DND-41 (cell line): ENCODE measurements around the gene LIF.
A peak's percentile ranks its signal among the peaks of the same experiment; 100 is the strongest.

ENCODE experiments used
- ATAC-seq: fragments of 200-7000 bp; cut with Tn5 transposase; 3 replicates; pipeline ENCODE4 v1.9.1; 2021; ENCODE audit warnings: low read depth; ENCODE audit not compliant: insufficient read depth
- DNase-seq: peaks from one replicate; pipeline ENCODE4 v3.0.0-alpha.2; 2020
- H2AFZ ChIP-seq: 2 replicates; pipeline ENCODE4 v1.6.0; 2012; ENCODE audit warnings: low read depth, low read length
- H3K27ac ChIP-seq: 2 replicates; pipeline ENCODE4 v1.5.1; 2012; ENCODE audit warnings: low read length, inconsistent platforms
- H3K27me3 ChIP-seq: fragments of 200-600 bp; sonication (generic); 2 replicates; pipeline ENCODE4 v1.6.0; 2012; ENCODE audit warnings: low read length, mild to moderate bottlenecking, inconsistent platforms; ENCODE audit not compliant: insufficient read depth, poor library complexity
- H3K36me3 ChIP-seq: 2 replicates; pipeline ENCODE4 v1.5.1; 2012; ENCODE audit warnings: low read length, inconsistent platforms; ENCODE audit not compliant: insufficient read depth
- H3K4me1 ChIP-seq: 2 replicates; pipeline ENCODE4 v1.5.1; 2012; ENCODE audit warnings: mild to moderate bottlenecking, low read length; ENCODE audit not compliant: insufficient read depth
- H3K4me2 ChIP-seq: 2 replicates; pipeline ENCODE4 v1.6.0; 2012; ENCODE audit warnings: mild to moderate bottlenecking, moderate library complexity, low read length, inconsistent platforms; ENCODE audit not compliant: insufficient read depth
- H3K4me3 ChIP-seq, 2 experiments: fragments of 200-600 bp in 1 of 2; shearing (Covaris generic) in 1 of 2; 2 replicates each; pipeline ENCODE4 v1.5.1; 2012 to 2016; ENCODE audit warnings: inconsistent platforms in 2 of 2, low read length in 2 of 2, mild to moderate bottlenecking in 2 of 2, low read depth in 1 of 2, moderate library complexity in 1 of 2
- H3K79me2 ChIP-seq: 2 replicates; pipeline ENCODE4 v1.6.0; 2012; ENCODE audit warnings: low read length, inconsistent platforms; ENCODE audit not compliant: insufficient read depth
- H3K9ac ChIP-seq: 2 replicates; pipeline ENCODE4 v1.6.0; 2012; ENCODE audit warnings: low read depth, mild to moderate bottlenecking, inconsistent platforms, low read length, moderate library complexity
- H3K9me3 ChIP-seq: 2 replicates; pipeline ENCODE4 v1.5.1; 2012; ENCODE audit warnings: low read length, moderate library complexity, mild to moderate bottlenecking, inconsistent platforms; ENCODE audit not compliant: insufficient read depth, severe bottlenecking
- H4K20me1 ChIP-seq: 2 replicates; pipeline ENCODE4 v1.6.0; 2012; ENCODE audit warnings: low read length; ENCODE audit not compliant: insufficient read depth
- CTCF ChIP-seq: IDR thresholded peaks from 2 replicates; pipeline ENCODE4 v1.5.1; 2012; ENCODE audit warnings: borderline replicate concordance, low read length, moderate library complexity, mild to moderate bottlenecking; ENCODE audit not compliant: poor library complexity, severe bottlenecking; ENCODE audit errors: extremely low read depth
- EZH2 ChIP-seq: IDR thresholded peaks from 3 replicates; pipeline ENCODE4 v1.6.1; 2012; ENCODE audit warnings: borderline replicate concordance, low read depth, mild to moderate bottlenecking, moderate library complexity, low read length, inconsistent platforms; ENCODE audit not compliant: severe bottlenecking

LIF gene

GRCh38 chr22:30198921-30199320, 47.6 kb downstream of the LIF start:
- Histone ChIP-seq H3K36me3 (no peaks in the 10 kb centered on the region), H3K9me3 (no peaks in the 10 kb centered on the region), H3K79me2 (no peaks in the 10 kb centered on the region), H4K20me1 (no peaks in the 10 kb centered on the region), H2AFZ (no peak overlapping the region; the same call in 1 of the 2 replicates), H3K4me3 (no peak overlapping the region), H3K4me1 (peaks cover 22% of the 10 kb centered on the region), H3K27me3 (no peaks in the 10 kb centered on the region), H3K4me2 (no peak overlapping the region), H3K27ac (no peak overlapping the region), H3K9ac (no peak overlapping the region)
- TF ChIP-seq CTCF: no peak
- TF ChIP-seq EZH2: no peak
- no peak for DNase-seq
- no peak for ATAC-seq

GRCh38 chr22:30198152-30198825, 48.3 kb downstream of the LIF start:
- Histone ChIP-seq H3K27ac (no peak overlapping the region), H2AFZ (no peak overlapping the region)

GRCh38 chr22:30197389-30197788, 49.2 kb downstream of the LIF start:
- no peak for ATAC-seq
- Histone ChIP-seq H3K9me3 (no peaks in the 10 kb centered on the region), H3K27ac (peak overlapping the region; percentile 58), H3K4me3 (no peak overlapping the region), H2AFZ (no peak overlapping the region), H4K20me1 (no peaks in the 10 kb centered on the region), H3K27me3 (no peaks in the 10 kb centered on the region), H3K9ac (peak overlapping the region; percentile 22; the same call in 1 of the 2 replicates), H3K4me1 (peaks cover 25% of the 10 kb centered on the region), H3K4me2 (no peak overlapping the region), H3K36me3 (no peaks in the 10 kb centered on the region), H3K79me2 (no peaks in the 10 kb centered on the region)
- no peak for DNase-seq
- TF ChIP-seq EZH2 (no peak), CTCF (no peak)

More at GRCh38 chr22:30198152-30198825, 48.3 kb downstream of the LIF start:
- H3K9me3 ChIP-seq: no peaks in the 10 kb centered on the region
- no peak for TF ChIP-seq CTCF
- TF ChIP-seq EZH2: no peak
- ATAC-seq (no peak), DNase-seq (peak; percentile 0)
- peaks cover 22% of the 10 kb centered on the region for H3K4me1 ChIP-seq
- no peaks in the 10 kb centered on the region for H3K79me2 ChIP-seq
- H3K27me3 ChIP-seq: no peaks in the 10 kb centered on the region
- H3K9ac ChIP-seq: no peak overlapping the region
- no peak overlapping the region for H3K4me3 ChIP-seq
- no peaks in the 10 kb centered on the region for H4K20me1 ChIP-seq
- H3K36me3 ChIP-seq: no peaks in the 10 kb centered on the region
- no peak overlapping the region for H3K4me2 ChIP-seq

GRCh38 chr22:30196880-30197336, 49.7 kb downstream of the LIF start:
- peak overlapping the region; percentile 31 for H2AFZ ChIP-seq
- H4K20me1 ChIP-seq: no peaks in the 10 kb centered on the region
- no peak for ATAC-seq
- H3K27me3 ChIP-seq: no peaks in the 10 kb centered on the region
- H3K4me1 ChIP-seq: peaks cover 28% of the 10 kb centered on the region
- H3K9me3 ChIP-seq: no peaks in the 10 kb centered on the region
- no peak overlapping the region for H3K4me2 ChIP-seq
- no peaks in the 10 kb centered on the region for H3K79me2 ChIP-seq
- no peaks in the 10 kb centered on the region for H3K36me3 ChIP-seq
- peak overlapping the region; percentile 58 for H3K27ac ChIP-seq
- TF ChIP-seq EZH2 (no peak), CTCF (no peak)
- DNase-seq: no peak
- no peak overlapping the region for H3K4me3 ChIP-seq
- H3K9ac ChIP-seq: peak overlapping the region; percentile 22
